NCI-H2107 (cell line): ENCODE data around the gene NAA35.
A peak's percentile ranks its signal among the peaks of the same experiment; 100 is the strongest.
"Not testable (repeated sequence)": the region's sequence is repeated elsewhere in the genome, so short reads cannot be mapped to it uniquely, and the experiment has no call there.

Experiments
- DNase-seq: peaks from one replicate; lab custom pipeline; 2025; lab: John Stamatoyannopoulos, UW

The NAA35 gene

DNA sequence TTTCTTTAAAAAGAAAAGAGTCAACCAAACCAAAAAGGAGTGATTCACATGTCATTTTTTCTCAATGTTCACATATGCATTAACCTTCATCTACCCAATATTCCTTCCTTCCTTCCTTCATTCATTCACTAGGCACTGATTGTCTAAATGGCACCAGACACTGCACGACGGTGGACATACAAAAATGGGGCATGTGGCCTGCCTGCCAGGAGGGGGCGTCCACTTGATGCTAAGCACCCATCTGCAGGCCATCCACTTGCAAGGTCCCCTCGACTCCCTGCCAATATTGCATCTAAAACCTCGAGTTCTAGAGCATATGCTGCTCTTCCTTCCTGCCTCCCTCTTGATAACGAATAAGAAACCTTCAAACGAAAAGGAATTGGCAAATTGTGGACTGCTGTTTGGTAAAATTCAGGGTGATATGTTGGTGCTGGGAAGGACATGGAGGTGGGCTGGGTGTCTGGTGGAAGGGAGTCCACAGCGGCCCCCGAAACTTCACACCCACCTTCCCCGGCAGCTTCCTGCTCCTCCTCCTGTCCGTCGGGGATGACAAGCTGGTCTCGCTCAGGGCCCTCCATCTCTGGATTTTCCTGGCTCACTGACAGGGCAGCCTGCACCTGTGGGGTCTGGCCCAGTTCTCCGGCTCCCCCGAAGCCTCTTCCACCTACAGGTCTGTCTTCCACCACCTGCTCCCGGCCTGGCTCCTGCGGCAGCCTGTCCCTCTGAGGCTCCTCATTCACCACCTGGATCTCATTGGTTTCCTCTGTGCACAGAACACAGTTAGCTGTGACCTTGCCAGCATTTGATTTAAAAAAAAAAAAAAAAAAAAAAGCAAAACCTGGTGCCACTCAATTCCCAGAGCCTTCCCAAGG is 94.2 kb downstream of the NAA35 start:
- peak; percentile 6 for DNase-seq

DNA sequence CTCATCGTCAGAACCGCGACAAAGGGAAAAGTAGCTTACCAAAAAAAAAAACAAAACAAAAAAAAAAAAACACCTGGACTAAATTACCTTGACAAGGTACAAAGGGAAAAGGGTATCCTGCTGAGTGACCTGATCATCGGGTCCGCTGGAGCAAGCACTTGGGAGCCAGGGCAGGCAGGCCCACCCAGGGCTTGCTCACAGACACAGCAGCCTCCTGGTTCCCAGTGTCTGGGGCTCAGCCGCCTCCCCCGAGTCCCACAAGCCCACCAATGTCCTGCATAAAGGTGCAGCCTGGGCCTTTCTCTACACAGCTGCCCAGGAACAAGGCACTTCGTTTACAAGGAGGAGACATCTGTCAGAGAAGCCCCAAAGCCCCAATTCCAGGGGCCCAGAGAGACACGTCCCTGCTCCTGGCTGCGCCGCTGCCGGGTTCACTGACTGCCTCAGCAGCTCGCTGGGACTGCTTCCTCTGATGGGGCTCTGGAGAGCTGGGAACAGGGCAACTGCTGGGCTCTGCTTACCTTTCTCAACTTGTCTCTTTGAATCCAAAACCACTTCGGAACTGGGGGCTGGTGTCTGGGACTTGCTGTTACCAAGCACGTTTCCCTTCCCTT is 95.0 kb downstream of the NAA35 start:
- no peak for DNase-seq

DNA sequence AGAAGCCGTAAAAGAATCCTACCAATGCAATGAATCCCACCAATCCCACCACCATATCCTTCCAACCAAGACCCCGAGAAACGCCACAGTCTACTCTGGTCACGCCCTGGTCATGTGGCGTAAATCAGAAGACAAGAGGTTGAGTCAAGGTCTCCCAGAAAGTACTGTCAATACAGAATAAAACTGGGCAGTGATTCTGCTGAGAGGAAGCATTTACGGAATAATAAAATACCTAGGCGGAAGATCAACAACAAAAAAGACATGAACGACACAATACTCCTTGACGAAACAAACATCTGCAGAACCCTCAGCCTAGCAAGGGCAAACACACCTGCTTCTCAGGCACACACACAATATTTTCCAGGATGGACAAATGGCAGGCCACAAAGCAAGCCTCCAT is 95.6 kb downstream of the NAA35 start:
- no peak for DNase-seq

DNA sequence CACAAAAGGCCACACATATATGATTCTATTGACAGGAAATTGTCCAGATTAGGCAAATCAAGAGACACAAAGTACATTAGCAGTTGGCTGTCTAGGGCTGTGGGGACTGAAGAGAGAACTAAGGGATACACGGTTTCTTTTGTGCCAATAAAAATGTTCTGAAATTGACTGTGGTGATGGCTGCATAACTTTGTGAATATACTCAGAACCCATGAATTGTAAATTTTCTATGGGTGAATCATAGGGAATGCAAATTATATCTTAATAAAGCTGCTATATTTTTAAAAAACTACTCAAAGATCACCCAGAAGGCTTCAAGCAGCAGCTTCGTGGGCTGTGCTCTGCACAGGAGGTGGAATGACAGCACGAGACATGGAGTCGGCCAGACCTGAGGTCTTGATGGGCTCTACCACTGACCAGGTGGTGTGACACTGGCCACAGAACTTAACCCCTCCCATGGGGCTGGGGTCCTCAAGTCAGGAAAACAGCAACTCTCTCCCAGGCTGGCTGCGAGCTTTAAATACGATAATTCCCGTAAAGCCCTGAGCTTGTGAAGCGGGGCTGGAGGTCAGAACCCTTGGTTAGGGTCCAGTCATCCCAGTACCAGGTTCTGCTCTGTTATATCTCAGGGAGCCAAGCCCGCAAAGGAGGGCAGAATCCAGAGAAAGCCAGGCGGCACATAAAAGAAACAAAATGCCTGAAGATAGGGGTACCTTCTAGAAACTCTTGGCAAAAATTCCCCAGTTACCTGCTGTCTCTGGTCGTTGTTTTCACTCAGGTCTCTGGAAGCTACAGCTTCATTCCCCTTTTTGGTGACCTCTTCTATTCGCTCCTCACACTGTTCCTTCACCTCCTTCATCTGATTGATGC is 99.3 kb downstream of the NAA35 start:
- no peak for DNase-seq

DNA sequence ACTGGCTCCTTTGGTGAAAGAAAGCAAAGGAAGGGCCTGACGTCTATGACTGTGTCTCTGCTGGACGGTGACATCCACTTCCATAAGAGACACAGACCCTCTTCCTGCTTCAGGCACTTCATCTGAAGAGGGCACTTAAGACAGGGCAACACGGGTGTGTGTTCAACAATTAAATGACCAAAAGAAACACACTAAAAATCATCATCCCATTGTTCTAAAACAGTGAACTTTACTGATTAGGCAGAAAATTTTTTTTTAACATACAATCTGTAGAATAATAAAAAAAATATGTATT is 99.9 kb downstream of the NAA35 start:
- DNase-seq = no peak

DNA sequence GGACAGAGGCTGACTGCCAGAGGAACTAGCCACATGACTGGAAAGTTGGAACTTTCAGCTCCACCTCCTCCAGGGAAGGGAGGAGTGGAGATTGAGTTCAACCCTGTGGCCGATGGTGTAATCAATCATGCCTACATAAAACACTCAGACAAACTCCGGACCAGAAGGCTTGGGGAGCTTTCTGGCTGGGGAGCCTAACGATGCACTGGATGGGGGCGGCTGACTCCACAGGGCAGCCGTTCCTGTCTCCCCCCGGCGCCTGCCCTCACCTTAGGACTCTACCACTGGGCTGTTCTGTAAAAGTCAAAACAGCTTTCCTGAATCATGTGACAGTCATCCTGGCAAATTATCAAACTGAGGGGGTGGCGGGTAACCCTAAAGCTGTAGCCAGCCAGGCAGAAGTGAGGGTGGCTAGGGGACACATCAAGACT is 100.4 kb downstream of the NAA35 start:
- DNase-seq = no peak

DNA sequence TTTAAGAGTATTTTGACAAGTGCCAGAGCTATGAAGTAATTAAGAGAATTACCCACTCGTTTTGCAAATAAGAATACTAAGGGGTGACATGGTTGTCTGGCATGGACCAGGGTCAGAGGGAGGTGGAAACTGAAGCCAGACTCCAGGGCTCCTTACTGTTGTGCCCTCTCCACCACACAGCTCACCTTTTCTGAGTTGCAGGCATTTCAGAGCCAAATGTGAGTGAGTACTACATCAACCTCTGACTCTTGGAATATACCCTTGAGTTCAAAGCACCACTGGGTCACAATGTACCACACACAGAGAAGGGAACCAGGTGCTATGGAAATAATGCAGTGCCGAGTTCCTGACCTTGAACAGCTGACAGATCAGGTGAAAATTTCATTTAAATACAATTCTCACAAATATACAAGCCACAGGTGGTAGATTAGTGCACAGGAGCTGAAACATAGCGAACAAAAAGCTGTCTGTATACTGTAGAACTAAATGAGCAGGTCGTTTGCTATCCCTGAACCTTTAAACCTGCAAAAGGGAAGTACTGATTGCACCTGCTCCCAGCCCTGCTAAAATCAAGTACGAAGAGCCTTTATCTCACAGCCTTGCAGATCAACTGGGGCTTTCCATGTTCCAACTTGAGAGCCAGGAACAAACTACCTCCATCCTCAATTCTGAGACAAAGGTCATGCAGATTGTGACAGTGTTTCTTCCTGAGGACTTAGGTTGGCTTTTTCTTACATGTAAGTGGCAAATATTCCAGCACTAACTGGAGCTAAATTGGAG is 101.4 kb downstream of the NAA35 start:
- DNase-seq = no peak

DNA sequence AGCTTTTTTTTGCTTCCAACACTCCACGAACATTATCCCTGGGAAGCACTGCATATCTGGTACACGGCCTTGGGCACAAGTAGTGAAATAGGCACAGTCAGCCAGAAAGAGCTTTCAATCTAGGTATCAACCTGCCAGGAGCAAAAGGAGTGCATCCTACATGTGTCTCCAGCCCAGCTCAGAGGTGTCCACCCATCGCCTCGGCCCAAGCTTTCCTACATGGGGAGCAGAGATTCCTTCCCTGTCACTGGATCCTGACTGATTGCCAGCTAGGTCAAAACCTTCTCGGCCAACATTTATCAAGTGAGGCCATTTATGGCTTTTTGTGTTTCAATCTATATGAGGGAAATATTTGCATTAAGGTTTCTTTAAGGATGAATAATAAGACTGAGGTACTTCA is 102.6 kb downstream of the NAA35 start:
- DNase-seq = no peak

DNA sequence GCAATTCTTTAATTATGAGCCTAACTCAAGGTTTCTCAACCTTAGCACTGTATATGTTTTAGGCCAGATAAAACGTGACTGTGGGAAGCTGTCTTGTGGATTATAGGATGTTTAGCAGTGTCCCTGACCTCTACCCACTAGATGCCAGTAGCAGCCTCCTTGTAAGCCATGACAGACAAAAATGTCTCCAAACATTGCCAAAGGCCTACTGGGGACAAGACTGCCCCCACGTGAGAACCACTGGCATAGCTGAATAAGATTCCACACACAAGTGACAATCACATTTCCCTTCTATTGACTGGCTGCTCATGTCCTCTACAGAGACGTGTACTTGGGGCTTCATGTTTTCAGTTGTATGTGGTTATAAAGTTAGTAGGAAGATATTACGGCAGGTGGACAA is 103.1 kb downstream of the NAA35 start:
- no peak for DNase-seq

DNA sequence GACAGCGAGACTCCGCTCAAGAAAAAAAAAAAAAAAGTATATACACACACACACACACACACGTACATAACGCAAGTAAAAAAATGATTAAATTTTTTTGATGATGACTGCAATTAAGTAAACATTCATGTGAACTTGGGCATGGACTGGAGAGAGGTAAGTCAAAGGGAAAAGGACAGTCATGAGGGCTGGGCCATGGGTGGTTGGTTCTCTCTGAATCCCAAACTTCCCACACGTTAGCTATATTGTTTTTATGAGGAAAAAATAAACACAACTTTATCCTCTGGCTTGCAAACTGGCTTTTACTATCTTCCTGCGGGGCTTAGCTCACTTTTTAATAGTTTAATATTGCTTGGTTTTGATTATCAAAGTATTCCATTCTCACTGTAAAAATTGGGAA is 104.7 kb downstream of the NAA35 start:
- DNase-seq = no peak

DNA sequence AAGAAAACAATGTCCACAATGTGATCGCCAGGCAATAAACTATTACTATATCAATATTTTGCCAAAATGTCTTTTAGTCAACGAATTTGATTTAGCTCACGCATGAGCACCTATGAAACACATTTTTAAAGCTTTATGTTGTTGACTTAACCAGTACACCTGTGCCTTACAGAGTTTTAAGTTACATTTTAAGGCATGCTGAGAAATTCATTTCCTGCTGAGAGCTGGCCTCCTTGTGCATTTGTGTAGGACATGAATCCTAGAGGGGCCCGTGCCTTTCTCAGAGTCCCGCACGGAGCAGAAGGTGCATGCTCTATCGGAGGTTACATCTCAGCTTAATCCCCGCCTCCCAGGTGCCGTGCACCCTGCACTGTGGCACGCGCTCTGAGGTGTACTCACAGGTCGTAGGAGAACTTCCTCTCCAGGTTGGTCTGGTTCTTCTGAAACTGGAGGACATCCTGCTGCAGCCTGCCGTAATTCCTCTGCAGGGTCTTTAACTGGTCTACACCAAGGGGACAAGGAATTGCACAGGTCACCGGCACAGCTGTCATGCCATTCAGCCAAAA is 105.2 kb downstream of the NAA35 start:
- DNase-seq = no peak

DNA sequence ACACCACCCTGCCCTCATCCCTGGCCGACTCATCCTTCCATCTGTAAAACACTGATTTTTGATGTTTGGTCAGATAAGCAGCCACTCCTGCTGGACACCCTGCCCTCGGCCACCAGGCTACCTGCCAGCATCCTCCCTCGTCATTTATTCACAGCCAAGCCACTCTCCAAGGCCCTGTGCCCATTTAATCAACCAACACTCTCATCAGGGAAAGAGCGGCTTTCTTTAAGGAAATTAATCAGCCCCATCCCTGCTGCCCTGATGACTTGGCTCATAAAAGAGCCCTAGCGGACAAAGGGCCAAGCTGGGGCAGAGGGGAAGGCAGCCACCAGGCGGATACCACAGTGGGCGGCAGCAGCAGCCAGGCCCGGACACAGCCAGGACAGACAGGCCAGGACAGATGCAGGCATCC is 106.0 kb downstream of the NAA35 start:
- DNase-seq = no peak

DNA sequence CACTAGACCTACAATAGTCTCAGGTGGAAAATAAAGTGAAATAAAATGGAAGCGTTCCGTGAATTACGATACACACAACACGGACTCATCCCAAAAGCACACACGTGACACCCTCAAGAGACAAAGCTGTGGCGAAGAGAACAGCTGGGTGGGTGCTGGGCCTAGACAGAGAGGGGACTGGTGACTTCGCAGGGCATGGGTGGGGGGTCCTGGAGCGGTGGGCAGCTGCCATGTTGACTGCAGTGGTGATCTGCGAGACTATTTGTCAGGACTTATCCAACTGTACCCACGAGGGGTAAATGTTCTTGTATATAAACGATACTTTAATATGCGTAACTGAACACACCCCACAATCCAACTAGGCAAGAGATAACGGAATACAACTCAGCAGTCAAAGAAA is 106.4 kb downstream of the NAA35 start:
- DNase-seq = no peak

DNA sequence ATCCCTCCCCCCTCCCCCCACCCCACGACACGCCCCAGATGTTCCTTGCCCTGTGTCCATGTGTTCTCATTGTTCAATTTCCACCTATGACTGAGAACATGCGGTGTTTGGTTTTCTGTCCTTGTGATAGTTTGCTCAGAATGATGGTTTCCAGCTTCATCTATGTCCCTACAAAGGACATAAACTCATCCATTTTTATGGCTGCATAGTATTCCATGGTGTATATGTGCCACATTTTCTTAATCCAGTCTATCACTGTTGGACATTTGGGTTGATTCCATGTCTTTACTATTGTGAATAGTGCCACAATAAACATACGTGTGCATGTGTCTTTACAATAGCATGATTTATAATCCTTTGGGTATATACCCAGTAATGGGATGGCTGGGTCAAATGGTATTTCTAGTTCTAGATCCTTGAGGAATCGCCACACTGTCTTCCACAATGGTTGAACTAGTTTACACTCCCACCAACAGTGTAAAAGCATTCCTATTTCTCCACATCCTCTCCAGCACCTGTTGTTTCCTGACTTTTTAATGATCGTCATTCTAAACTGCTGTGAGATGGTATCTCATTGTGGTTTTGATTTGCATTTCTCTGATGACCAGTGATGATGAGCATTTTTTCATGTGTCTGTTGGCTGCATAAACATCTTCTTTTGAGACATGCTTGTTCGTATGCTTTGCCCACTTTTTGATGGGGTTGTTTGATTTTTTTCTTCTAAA is 107.2 kb downstream of the NAA35 start:
- DNase-seq = not testable (repeated sequence)

DNA sequence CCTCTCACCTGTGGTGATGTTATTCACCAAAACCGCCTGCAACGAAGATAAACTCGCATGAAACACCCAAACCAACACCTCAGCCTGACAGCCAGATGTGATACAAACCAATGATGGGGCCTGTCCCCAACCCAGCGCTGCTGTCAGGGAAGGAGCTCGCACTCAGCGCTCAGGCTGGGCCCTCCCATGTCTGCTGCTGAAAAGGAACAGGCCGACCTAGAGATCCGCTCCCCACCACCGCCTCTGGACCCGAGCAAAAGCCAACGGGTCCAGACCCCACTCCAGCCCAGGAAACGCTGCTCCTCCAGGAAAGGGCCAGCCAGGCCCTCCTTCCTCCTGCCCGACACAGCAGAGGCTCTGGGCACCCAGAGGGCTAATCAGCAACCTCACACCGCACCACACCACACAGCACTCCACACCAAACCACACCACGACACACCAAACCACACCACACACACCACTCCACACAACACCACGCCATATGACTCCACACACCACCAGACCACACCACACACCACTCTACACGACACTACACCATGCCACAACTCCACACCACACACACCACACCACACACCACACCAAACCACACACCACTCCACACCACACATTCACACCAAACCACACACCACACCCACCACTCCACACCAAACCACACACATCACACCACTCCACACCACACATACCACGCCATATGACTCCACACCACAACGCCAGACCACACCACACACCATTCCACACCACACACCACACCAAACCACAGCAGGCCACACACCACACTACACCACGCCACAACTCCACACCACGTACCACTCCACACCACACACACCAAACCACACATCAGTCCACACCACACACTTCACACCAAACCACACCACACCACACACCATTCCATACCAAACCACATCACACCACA is 111.9 kb downstream of the NAA35 start:
- no peak for DNase-seq

DNA sequence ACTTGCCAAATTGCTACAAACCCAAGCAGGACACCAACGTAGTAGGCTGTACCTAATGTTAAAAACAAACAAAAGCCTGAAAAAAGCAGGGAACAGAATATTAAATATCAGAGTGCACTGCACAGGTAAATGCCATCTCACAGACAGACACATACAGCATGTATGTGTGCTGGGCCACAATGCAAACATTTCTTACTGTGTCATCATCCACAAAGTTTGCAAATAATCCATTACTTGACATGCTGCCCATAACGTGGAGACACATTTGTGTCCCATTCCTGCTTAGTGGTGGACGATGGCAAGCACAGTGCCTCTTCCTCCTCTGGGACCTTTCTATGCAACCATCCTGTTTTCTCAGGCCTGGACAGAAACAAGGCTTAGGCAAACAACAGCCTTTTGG is 113.7 kb downstream of the NAA35 start:
- DNase-seq = no peak

DNA sequence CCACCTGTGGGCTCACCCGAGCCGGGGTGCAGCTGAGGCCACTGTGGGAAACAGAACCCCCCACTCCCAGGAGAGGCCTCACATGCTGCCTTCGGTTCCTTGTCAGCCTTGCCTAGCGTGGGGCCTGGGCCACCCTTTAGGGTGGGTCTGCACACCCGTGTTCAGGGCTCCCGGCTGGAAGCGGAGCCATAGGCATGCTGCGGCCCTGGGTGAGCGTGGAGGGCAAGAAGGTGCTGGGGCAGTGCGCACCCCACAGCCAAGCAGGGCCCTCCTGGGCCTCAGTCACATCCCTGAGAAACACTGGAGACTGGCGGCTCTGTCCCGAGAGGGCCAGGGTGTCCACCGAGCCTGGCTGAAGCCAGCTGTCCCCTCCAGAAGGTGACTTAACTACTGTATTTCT is 116.5 kb downstream of the NAA35 start:
- no peak for DNase-seq

DNA sequence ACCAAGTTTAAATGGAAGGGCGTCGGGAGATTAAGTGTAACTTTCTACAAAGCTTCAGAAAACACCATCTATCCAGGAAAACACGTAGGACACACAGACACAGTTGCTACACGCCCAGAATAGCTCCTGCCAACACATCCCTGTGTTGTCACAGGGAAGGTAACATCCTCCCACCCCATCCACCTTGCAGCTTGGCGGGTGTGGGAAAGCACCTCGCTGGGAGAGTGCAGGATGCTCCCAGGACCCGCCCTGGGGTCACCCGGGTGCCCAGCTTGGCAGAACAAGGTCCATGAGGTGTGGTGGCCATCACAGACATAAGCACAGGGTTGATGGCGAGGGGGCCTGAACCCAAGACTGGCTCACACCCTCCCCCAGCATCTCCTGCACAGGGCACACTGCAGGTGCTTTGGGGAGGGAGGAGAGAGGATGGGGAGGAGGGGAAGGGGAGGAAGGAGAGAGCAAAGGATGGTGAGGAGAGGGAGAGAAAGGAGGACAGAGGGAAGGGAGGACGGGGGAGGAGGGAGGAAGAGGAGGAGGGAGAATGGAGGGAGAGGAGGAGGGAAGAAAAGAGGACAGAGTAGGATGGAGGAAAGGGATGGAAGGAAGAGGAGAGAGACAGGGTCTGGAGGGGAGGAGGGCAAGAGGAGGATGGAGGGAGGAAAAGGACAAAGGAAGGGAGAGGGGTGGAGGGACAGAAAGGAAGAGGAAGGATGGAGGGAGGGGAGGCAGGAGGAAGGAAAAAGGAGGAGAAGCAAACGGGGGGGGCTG is 121.2 kb downstream of the NAA35 start:
- DNase-seq = no peak
